ENCODE measurements around the gene ESD.
A peak's percentile ranks its signal among the peaks of the same experiment; 100 is the strongest.
"Not testable (repeated sequence)": the region's sequence is repeated elsewhere in the genome, so short reads cannot be mapped to it uniquely, and the experiment has no call there.

ESD gene

GRCh38 chr13:46778890-46779289, 18.1 kb downstream of the ESD start:
- Histone ChIP-seq H3K36me3 (peaks cover 83% of the 10 kb centered on the region), H3K4me3 (ENCODE audit: low read depth, low read length) (no peak overlapping the region), H3K9me3 (no peaks in the 10 kb centered on the region), H3K27me3 (no peaks in the 10 kb centered on the region), H3K4me1 (peaks cover 3% of the 10 kb centered on the region; the same call in 1 of the 2 replicates)
- DNase-seq: no peak
- TF ChIP-seq CTCF (IDR thresholded peaks at IDR 0.05; ENCODE audit: low read depth, low read length): no peak

- no peak for TF ChIP-seq CTCF (IDR thresholded peaks at IDR 0.05; ENCODE audit: low read depth, low read length)
These were observed 18.9 kb downstream of the ESD start for GRCh38 chr13:46778095-46778494.

GRCh38 chr13:46775385-46776107, 21.4 kb downstream of the ESD start:
- peaks cover 3% of the 10 kb centered on the region; the same call in 1 of the 2 replicates for H3K4me1 ChIP-seq
- no peaks in the 10 kb centered on the region for H3K9me3 ChIP-seq
- no peak for TF ChIP-seq CTCF (IDR thresholded peaks at IDR 0.05; ENCODE audit: low read depth, low read length)
- no peak overlapping the region for H3K4me3 ChIP-seq (ENCODE audit: low read depth, low read length)
- no peaks in the 10 kb centered on the region for H3K27me3 ChIP-seq
- DNase-seq: peak; percentile 19
- H3K36me3 ChIP-seq: peaks cover 80% of the 10 kb centered on the region

More at GRCh38 chr13:46778095-46778494, 18.9 kb downstream of the ESD start:
- H3K9me3 ChIP-seq: no peaks in the 10 kb centered on the region
- no peak overlapping the region for H3K4me3 ChIP-seq (ENCODE audit: low read depth, low read length)
- H3K36me3 ChIP-seq: peaks cover 86% of the 10 kb centered on the region
- DNase-seq: no peak
- H3K27me3 ChIP-seq: no peaks in the 10 kb centered on the region
- H3K4me1 ChIP-seq: peaks cover 3% of the 10 kb centered on the region; the same call in 1 of the 2 replicates

GRCh38 chr13:46773541-46773940, 23.4 kb downstream of the ESD start:
- Histone ChIP-seq H3K4me3 (ENCODE audit: low read depth, low read length) (no peak overlapping the region), H3K27me3 (no peaks in the 10 kb centered on the region), H3K9me3 (no peaks in the 10 kb centered on the region), H3K4me1 (peaks cover 3% of the 10 kb centered on the region; the same call in 1 of the 2 replicates), H3K36me3 (peaks cover 68% of the 10 kb centered on the region)
- no peak for TF ChIP-seq CTCF (IDR thresholded peaks at IDR 0.05; ENCODE audit: low read depth, low read length)
- DNase-seq: no peak

GRCh38 chr13:46771693-46772092, 25.3 kb downstream of the ESD start:
- H3K9me3 ChIP-seq: no peaks in the 10 kb centered on the region
- no peak for TF ChIP-seq CTCF (IDR thresholded peaks at IDR 0.05; ENCODE audit: low read depth, low read length)
- no peaks in the 10 kb centered on the region for H3K27me3 ChIP-seq
- no peak overlapping the region for H3K4me3 ChIP-seq (ENCODE audit: low read depth, low read length)
- no peak for DNase-seq
- peaks cover 3% of the 10 kb centered on the region; the same call in 1 of the 2 replicates for H3K4me1 ChIP-seq
- H3K36me3 ChIP-seq: peaks cover 52% of the 10 kb centered on the region

GRCh38 chr13:46769925-46770324, 27.0 kb downstream of the ESD start:
- not testable (repeated sequence) for DNase-seq; H3K9me3 ChIP-seq; H3K4me3 ChIP-seq (ENCODE audit: low read depth, low read length); H3K27me3 ChIP-seq; H3K4me1 ChIP-seq
- H3K36me3 ChIP-seq: peaks cover 37% of the 10 kb centered on the region

Data from BE2C (cell line).